Activated T-helper 2 cell treated with anti-CD3 and anti-CD28 coated beads, Interferon-gamma antibody, Interleukin-2, Interleukin-4, amounts not matched to agents 10 μg/mL and 5 μg/mL and 100 μg/mL, durations not matched to agents 14 hours and 24 hours and 36 hours (primary cell): ENCODE results near the gene YJU2. TPM values are rescaled to one million over a fixed set of nuclear protein-coding genes. Genes with fewer than 3 reads are reported as not detected.
A peak's percentile ranks its signal among the peaks of the same experiment; 100 is the strongest.

Source experiments
- DNase-seq: peaks from one replicate; pipeline ENCODE4 v3.0.0; 2021; ENCODE audit warnings: low spot score
- H3K27ac Mint-ChIP-seq: one replicate; pipeline ENCODE4 v1.8.0; 2021; ENCODE audit warnings: mixed read lengths
- H3K27me3 Mint-ChIP-seq: one replicate; pipeline ENCODE4 v1.8.0; 2021; ENCODE audit warnings: low read depth, mixed read lengths
- H3K36me3 Mint-ChIP-seq: one replicate; pipeline ENCODE4 v1.8.0; 2021; ENCODE audit warnings: low read depth, mixed read lengths
- H3K4me1 Mint-ChIP-seq: one replicate; pipeline ENCODE4 v1.8.0; 2021; ENCODE audit warnings: low read depth, mixed read lengths
- H3K4me3 Mint-ChIP-seq: one replicate; pipeline ENCODE4 v1.8.0; 2021; ENCODE audit warnings: low read depth, mild to moderate bottlenecking, moderate library complexity, mixed read lengths
- H3K9me3 Mint-ChIP-seq: one replicate; pipeline ENCODE4 v1.8.0; 2021; ENCODE audit warnings: mixed read lengths
- intact Hi-C: fragments of 100-400 bp; cut with micrococcal nuclease; formaldehyde crosslinking; loops from one replicate; pipeline ENCODE4 v1.15.1; 2023
- total RNA-seq: library from RNA; stranded (reverse); gene quantifications from 2 replicates; pipeline ENCODE4 v1.2.3, GENCODE V29; 2022

The YJU2 gene
- 29.7 and 30.8 TPM in 2 replicates for total RNA-seq

- no peaks in the 10 kb centered on the region for H3K27me3 Mint-ChIP-seq
- intact Hi-C loops = loop anchor here (1.0 to 5.0 kb wide), 4 partner anchors 18 to 210 kb away; partner anchors contain the start of genes CHAF1A, EBI3, UBXN6 and ZBTB7A
- H3K27ac Mint-ChIP-seq = peak within 1 kb of the TSS; percentile 96
- peak within 1 kb of the TSS; percentile 88 for H3K4me3 Mint-ChIP-seq
- peaks cover 37% of the 10 kb centered on the region for H3K36me3 Mint-ChIP-seq
- H3K4me1 Mint-ChIP-seq = peaks cover 10% of the 10 kb centered on the region
- peak; percentile 99 for DNase-seq
- peaks cover 6% of the 10 kb centered on the region for H3K9me3 Mint-ChIP-seq
Measured at GRCh38 chr19:4246767-4247593, at the start of gene YJU2. Gene YJU2, plus strand, starts transcription at chr19:4247080. Its CDS starts 67 bp downstream, at chr19:4247147.

- Mint-ChIP-seq H3K9me3 (peaks cover 12% of the 10 kb centered on the region), H3K4me3 (no peak overlapping the region), H3K27me3 (peaks cover 35% of the 10 kb centered on the region), H3K27ac (no peak overlapping the region), H3K36me3 (peaks cover 10% of the 10 kb centered on the region), H3K4me1 (peaks cover 7% of the 10 kb centered on the region)
- DNase-seq = no peak
- intact Hi-C loops = no loop called here
Measured at GRCh38 chr19:4197228-4197624, 49.7 kb upstream of the YJU2 start.

DNA sequence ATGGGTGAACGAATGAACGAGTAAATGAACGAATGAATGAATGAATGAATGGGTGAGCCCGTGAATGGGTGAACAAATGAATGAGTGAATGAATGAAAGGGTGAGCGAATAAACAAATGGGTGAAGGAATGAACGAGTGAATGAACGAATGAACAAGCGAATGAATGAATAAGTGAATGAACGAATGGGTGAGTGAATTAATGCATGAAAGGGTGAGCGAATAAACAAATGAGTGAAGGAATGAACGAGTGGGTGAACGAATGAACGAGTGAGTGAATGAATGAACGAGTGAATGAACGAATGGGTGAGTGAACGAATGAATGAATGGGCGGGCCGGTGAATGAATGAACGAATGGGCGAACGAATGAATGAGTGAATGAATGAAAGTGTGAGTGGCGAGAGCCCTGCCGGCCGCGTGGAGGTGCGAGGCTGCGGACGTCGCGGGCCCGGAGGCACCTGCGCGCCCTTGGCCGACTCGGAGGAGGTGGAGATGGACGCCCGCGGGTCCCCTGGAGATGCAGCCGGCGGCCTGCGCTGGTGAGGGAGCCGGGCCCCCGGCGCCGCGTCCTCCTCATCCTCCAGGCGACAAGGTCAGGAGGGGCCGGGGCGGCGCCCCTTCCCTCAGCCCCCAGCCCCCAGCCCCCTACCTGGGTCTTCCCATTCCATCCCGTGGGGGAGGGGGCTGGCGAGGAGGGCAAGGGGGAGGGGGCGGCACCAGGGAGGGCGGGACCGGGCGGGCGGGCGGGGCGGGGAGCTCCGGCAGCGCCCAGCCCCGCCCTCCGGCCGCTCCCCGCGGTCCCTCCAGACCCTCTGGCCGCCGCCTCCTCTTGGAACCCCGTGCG is 49.0 kb upstream of the YJU2 start:
- H3K36me3 Mint-ChIP-seq = peaks cover 10% of the 10 kb centered on the region
- H3K9me3 Mint-ChIP-seq = peaks cover 12% of the 10 kb centered on the region
- peaks cover 7% of the 10 kb centered on the region for H3K4me1 Mint-ChIP-seq
- H3K27me3 Mint-ChIP-seq = peaks cover 35% of the 10 kb centered on the region
- intact Hi-C loops = no loop called here
- no peak overlapping the region for H3K27ac Mint-ChIP-seq
- no peak overlapping the region for H3K4me3 Mint-ChIP-seq
- no peak for DNase-seq

- peaks cover 12% of the 10 kb centered on the region for H3K9me3 Mint-ChIP-seq
Measured at GRCh38 chr19:4198467-4199126, 48.3 kb upstream of the YJU2 start.

DNA sequence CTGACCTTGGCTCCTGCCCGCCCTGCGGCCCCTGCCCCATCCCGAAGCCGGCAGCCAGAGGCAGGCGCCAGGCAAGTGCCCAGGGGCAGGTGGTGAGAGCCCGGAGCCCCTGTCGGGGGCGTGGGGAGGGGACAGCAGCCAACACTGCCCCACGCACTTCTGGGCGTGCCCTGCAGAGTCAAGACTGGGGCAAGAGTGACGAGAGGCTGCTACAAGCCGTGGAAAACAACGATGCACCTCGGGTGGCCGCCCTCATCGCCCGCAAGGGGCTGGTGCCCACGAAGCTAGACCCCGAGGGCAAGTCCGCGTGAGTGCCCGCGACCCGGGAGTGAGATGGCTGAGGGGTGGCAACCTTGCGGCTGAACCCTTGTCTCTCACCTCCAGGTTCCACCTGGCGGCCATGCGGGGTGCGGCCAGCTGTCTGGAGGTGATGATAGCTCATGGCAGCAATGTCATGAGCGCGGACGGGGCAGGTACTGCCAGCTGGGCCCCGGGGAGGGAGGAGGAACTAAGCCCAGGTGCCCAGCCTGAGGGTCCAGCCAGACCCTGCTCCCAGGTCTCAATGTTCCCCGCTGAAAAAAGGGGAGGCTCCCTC is 47.1 kb upstream of the YJU2 start:
- no peak overlapping the region for H3K4me3 Mint-ChIP-seq
- intact Hi-C loops = no loop called here

More at GRCh38 chr19:4198467-4199126, 48.3 kb upstream of the YJU2 start:
- H3K4me3 Mint-ChIP-seq = no peak overlapping the region
- peaks cover 10% of the 10 kb centered on the region for H3K36me3 Mint-ChIP-seq
- H3K27me3 Mint-ChIP-seq = peaks cover 35% of the 10 kb centered on the region
- DNase-seq = no peak
- intact Hi-C loops = no loop called here
- H3K4me1 Mint-ChIP-seq = peaks cover 7% of the 10 kb centered on the region
- no peak overlapping the region for H3K27ac Mint-ChIP-seq

DNA sequence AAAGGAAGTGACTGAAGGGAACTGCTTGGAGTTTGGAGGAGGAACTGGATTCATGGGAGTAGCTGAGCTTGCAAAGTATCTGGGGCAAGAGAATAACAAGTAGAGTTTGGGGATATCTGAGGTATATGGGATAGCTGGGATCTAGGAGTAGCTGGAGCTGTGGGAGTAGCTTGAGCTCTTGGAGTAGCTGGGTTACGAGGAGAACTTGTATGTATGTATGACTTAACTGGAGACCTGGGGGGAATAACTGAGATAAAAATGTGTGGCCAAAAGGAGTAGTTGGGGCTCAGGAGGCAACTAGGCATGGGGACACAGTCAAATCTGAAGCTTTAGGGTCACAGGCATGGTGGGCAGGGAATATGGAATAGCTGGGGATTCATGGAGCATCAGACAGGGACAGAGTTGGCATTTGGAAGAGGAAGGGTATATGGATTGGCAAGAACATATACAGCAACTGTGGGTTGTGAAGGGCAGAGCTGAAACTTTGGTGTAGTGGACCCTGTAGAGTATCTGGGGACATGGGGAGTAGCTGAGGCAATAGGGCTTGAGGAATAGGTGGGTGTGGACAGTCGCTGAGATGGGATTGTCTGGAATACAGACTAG is 45.8 kb upstream of the YJU2 start:
- Mint-ChIP-seq H3K4me3 (no peak overlapping the region), H3K4me1 (peaks cover 9% of the 10 kb centered on the region), H3K9me3 (peaks cover 12% of the 10 kb centered on the region), H3K27me3 (peaks cover 29% of the 10 kb centered on the region), H3K36me3 (peaks cover 10% of the 10 kb centered on the region), H3K27ac (no peak overlapping the region)
- DNase-seq = no peak
- intact Hi-C loops = no loop called here

More for the DNA sequence above, 47.1 kb upstream of the YJU2 start:
- peaks cover 9% of the 10 kb centered on the region for H3K4me1 Mint-ChIP-seq
- no peak overlapping the region for H3K27ac Mint-ChIP-seq
- peaks cover 12% of the 10 kb centered on the region for H3K9me3 Mint-ChIP-seq
- peaks cover 10% of the 10 kb centered on the region for H3K36me3 Mint-ChIP-seq
- peaks cover 31% of the 10 kb centered on the region for H3K27me3 Mint-ChIP-seq
- no peak for DNase-seq

- DNase-seq = no peak
- H3K9me3 Mint-ChIP-seq = peaks cover 11% of the 10 kb centered on the region
- intact Hi-C loops = no loop called here
- H3K4me1 Mint-ChIP-seq = peaks cover 8% of the 10 kb centered on the region
- H3K27ac Mint-ChIP-seq = no peak overlapping the region
- H3K4me3 Mint-ChIP-seq = no peak overlapping the region
- H3K36me3 Mint-ChIP-seq = peaks cover 10% of the 10 kb centered on the region
- H3K27me3 Mint-ChIP-seq = peaks cover 27% of the 10 kb centered on the region
Measured at GRCh38 chr19:4201798-4202197, 45.1 kb upstream of the YJU2 start.

DNA sequence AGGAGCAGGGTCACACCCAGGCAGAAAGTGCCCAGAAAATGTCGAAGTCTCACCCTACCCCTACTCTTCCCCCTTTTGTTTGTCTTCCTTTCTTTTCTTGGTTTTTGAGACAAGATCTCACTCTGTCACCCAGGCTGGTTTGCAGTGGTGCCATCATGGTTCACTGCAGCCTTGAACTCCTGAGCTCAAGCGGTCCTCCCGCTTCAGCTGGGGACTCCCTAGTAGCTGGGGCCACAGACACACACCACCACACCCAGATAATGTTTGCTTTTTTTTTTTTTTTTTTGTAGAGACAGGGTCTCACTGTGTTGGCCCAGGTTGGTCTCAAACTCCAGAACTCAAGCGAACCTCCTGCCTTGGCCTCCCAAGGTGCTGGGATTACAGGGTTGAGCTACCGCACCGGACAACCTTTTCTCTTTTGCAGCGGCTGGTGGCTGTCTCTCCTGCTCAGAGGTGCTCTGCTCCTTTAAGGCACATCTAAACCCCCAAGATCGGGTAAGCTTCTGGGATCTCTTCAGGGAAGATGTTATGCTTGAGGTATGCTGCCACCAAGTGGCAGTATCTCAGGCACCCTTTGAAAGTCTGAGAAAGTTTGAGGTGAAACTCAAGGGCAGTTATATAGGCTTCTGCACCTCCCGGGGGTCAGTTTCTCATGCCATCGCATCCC is 39.9 kb upstream of the YJU2 start:
- peaks cover 2% of the 10 kb centered on the region for H3K4me1 Mint-ChIP-seq
- intact Hi-C loops = no loop called here
- H3K27ac Mint-ChIP-seq = no peak overlapping the region
- DNase-seq = no peak
- no peaks in the 10 kb centered on the region for H3K9me3 Mint-ChIP-seq
- H3K27me3 Mint-ChIP-seq = peaks cover 1% of the 10 kb centered on the region
- no peak overlapping the region for H3K4me3 Mint-ChIP-seq
- H3K36me3 Mint-ChIP-seq = no peaks in the 10 kb centered on the region

DNA sequence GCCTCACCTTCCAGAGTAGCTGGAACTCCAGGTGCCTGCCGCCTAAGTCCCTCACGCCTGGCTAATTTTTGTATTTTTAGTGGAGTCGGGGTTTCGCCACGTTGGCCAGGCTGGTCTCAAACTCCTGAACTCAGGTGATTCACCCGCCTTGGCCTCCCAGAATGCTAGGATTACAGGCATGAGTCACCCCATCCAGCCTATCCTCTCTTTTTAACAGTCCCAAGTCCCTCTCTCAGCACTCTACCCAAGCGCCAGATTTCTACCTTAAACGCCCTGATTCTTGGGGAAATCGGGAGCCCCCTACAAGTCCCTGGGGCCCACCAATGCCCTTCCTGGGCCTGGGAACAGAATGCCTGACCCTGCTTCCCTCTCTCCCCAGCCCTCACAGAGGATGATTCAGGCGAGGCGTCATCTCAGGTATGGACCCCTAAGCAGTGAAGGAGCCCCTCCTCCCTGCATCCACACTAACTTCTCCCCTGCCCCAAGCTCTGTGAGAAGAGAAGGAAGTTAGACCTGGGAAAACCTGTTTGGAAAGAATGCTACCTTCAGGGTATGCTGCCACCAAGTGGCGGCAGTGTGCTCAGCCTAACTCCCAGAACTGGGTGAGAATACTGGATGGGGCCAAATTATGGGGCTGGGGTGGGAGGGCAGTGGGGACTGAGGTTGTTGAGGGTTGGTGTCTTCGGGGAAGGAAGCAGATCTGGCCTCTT is 38.3 kb upstream of the YJU2 start:
- Mint-ChIP-seq H3K9me3 (no peaks in the 10 kb centered on the region), H3K27ac (no peak overlapping the region), H3K4me3 (no peak overlapping the region), H3K36me3 (no peaks in the 10 kb centered on the region), H3K27me3 (peaks cover 1% of the 10 kb centered on the region), H3K4me1 (peaks cover 2% of the 10 kb centered on the region)
- intact Hi-C loops = no loop called here
- DNase-seq = no peak

DNA sequence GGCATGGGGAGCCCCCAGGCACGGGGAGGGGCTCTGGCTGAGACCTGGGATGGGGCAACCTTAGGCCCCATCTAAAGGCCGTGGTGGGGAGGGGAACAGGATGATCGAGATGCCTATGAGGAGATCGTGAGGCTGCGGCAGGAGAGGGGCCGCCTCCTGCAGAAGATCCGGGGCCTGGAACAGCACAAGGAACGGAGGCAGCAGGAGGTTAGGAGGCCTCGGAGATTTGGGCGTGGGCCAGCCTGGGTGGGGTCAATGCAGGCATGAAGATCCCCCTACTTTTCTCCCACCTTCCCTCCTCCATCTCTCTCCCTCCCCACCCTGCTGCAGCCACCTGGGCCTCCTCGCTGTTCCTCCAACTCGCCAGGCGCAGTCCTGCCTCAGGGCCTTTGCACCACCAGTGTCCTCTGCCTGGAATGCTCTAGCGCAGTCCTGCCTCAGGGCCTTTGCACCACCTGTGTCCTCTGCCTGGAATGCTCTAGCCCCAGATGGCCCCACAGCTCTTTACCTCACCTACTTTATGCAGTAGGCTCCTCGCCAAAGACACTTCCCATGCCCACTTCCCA is 36.6 kb upstream of the YJU2 start:
- Mint-ChIP-seq H3K9me3 (no peaks in the 10 kb centered on the region), H3K27me3 (no peaks in the 10 kb centered on the region), H3K36me3 (no peaks in the 10 kb centered on the region), H3K4me1 (peaks cover 2% of the 10 kb centered on the region), H3K4me3 (no peak overlapping the region), H3K27ac (no peak overlapping the region)
- no peak for DNase-seq
- intact Hi-C loops = no loop called here

- Mint-ChIP-seq H3K27ac (no peak overlapping the region), H3K27me3 (no peaks in the 10 kb centered on the region), H3K9me3 (peaks cover 6% of the 10 kb centered on the region), H3K4me1 (peaks cover 2% of the 10 kb centered on the region), H3K36me3 (no peaks in the 10 kb centered on the region), H3K4me3 (no peak overlapping the region)
- intact Hi-C loops = no loop called here
- no peak for DNase-seq
Measured at GRCh38 chr19:4213116-4213515, 33.8 kb upstream of the YJU2 start.
